ENCODE data around the gene ADAP1. TPM values are rescaled to one million over a fixed set of nuclear protein-coding genes. Genes with fewer than 3 reads are reported as not detected.

Gene ADAP1
- total and polyA plus RNA-seq, 8 donors: 10.9 to 41.2 (median 14.4) TPM

GRCh38 chr7:974172-974571 lies 19.7 kb upstream of the ADAP1 start:
- TF ChIP-seq, protein P1, sequence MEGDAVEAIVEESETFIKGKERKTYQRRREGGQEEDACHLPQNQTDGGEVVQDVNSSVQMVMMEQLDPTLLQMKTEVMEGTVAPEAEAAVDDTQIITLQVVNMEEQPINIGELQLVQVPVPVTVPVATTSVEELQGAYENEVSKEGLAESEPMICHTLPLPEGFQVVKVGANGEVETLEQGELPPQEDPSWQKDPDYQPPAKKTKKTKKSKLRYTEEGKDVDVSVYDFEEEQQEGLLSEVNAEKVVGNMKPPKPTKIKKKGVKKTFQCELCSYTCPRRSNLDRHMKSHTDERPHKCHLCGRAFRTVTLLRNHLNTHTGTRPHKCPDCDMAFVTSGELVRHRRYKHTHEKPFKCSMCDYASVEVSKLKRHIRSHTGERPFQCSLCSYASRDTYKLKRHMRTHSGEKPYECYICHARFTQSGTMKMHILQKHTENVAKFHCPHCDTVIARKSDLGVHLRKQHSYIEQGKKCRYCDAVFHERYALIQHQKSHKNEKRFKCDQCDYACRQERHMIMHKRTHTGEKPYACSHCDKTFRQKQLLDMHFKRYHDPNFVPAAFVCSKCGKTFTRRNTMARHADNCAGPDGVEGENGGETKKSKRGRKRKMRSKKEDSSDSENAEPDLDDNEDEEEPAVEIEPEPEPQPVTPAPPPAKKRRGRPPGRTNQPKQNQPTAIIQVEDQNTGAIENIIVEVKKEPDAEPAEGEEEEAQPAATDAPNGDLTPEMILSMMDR (IDR thresholded peaks at IDR 0.05): no peak
- H3K9me3 ChIP-seq: no peaks in the 10 kb centered on the region
- WGBS, 2 donors: 15 to 21% methylated on average over 6 to 7 of the region's 7 CpGs
- peaks cover 43 to 51% (median 50%) of the 10 kb centered on the region in 3 donors for H3K4me1 ChIP-seq
- H3K27me3 ChIP-seq: no peaks in the 10 kb centered on the region
- intact Hi-C loops (cut with DNase I): no loop called here
- no peak overlapping the region for H3K27ac ChIP-seq
- peak overlapping the region in 3 of 4 donors; percentile 97 to 100 (median 100) for H3K4me3 ChIP-seq
- H3K36me3 ChIP-seq: peaks cover 0 to 13% (median 8%) of the 10 kb centered on the region in 3 donors
- DNase-seq (no peak), ATAC-seq (no peak), FAIRE-seq (no peak)

- Histone ChIP-seq H3K36me3 (peaks cover 0 to 22% (median 12%) of the 10 kb centered on the region in 3 donors), H3K27me3 (no peaks in the 10 kb centered on the region), H3K27ac (no peak overlapping the region), H3K4me1 (peaks cover 37 to 46% (median 45%) of the 10 kb centered on the region in 3 donors), H3K9me3 (no peaks in the 10 kb centered on the region), H3K4me3 (peak overlapping the region in 1 of 4 donors; percentile 100)
- no peak for ATAC-seq
- no peak for FAIRE-seq
- intact Hi-C loops (cut with DNase I): no loop called here
- WGBS, 2 donors: 74 to 81% methylated on average over 9 of the region's 9 CpGs
- no peak for DNase-seq
- TF ChIP-seq, protein P1 (IDR thresholded peaks at IDR 0.05): no peak
Measured at GRCh38 chr7:973312-973711, 18.8 kb upstream of the ADAP1 start.

GRCh38 chr7:972676-973309 lies 18.3 kb upstream of the ADAP1 start:
- Histone ChIP-seq H3K4me3 (no peak overlapping the region), H3K36me3 (peaks cover 0 to 27% (median 17%) of the 10 kb centered on the region in 3 donors), H3K27me3 (no peaks in the 10 kb centered on the region), H3K9me3 (no peaks in the 10 kb centered on the region), H3K27ac (no peak overlapping the region), H3K4me1 (peaks cover 32 to 41% (median 40%) of the 10 kb centered on the region in 3 donors)
- TF ChIP-seq, protein P1 (IDR thresholded peaks at IDR 0.05): no peak
- intact Hi-C loops (cut with DNase I): no loop called here
- no peak for DNase-seq
- no peak for ATAC-seq
- WGBS, 2 donors: 31 to 35% methylated on average over 10 of the region's 10 CpGs
- FAIRE-seq: no peak

DNA sequence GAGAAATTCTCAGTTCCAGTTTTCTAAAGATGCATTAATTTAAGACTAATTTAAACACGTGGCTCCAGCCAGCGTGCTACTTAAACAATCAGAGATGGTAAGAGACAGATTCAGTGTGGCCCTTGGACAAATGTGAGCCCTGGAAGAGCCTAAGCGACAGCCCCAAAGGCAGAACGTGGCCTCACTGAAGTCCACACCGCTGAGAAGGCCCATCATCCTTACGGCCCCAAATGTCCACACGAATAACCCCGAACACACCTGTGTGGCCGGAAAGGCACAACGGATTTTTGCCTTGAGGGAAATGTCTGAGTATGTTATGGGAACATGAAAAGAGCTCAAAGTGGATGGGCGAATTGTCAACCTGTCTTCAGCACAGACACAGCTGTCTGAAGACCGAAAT lies 17.6 kb upstream of the ADAP1 start:
- Histone ChIP-seq H3K27me3 (no peaks in the 10 kb centered on the region), H3K9me3 (no peaks in the 10 kb centered on the region), H3K4me3 (no peak overlapping the region), H3K4me1 (peaks cover 27 to 36% (median 36%) of the 10 kb centered on the region in 3 donors), H3K27ac (no peak overlapping the region), H3K36me3 (peaks cover 0 to 34% (median 24%) of the 10 kb centered on the region in 3 donors)
- ATAC-seq (no peak), DNase-seq (no peak), FAIRE-seq (no peak)
- TF ChIP-seq, protein P1 (IDR thresholded peaks at IDR 0.05): no peak
- intact Hi-C loops (cut with DNase I): no loop called here
- WGBS, 2 donors: 87 to 88% methylated on average over 12 of the region's 12 CpGs

DNA sequence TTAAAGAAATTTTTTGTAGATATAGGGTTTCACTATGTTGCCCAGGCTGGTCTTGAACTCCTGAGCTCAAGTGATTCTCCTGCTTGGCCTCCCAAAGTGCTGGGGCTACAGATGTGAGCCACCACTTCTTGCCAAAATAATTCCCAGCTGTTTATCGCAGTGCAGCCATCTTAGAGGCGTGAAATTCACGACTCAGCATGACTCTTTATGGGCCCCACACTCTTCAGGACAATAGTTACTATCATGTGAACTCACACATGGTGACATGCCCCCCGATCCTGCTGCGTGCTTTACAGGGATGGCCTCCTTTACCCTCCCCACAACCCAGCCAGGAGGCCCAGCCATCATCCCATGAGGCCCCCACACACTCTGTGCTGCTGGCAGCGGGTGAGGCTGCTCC lies 16.3 kb upstream of the ADAP1 start:
- peaks cover 0 to 41% (median 28%) of the 10 kb centered on the region in 3 donors for H3K36me3 ChIP-seq
- 88 to 91% methylated on average over 6 of the region's 6 CpGs for WGBS, 2 donors

More for the DNA sequence above, 16.3 kb upstream of the ADAP1 start:
- TF ChIP-seq, protein P1 (IDR thresholded peaks at IDR 0.05): no peak
- Histone ChIP-seq H3K9me3 (no peaks in the 10 kb centered on the region), H3K4me3 (no peak overlapping the region), H3K4me1 (peaks cover 14 to 24% (median 23%) of the 10 kb centered on the region in 3 donors), H3K27me3 (no peaks in the 10 kb centered on the region), H3K27ac (no peak overlapping the region)
- DNase-seq: peak in 1 of 6 donors; percentile 44
- ATAC-seq: no peak
- intact Hi-C loops (cut with DNase I): no loop called here
- no peak for FAIRE-seq
